Tibial artery (tissue), 4 donors: ENCODE data around the gene RPS24.
"Not testable (repeated sequence)": the region's sequence is repeated elsewhere in the genome, so short reads cannot be mapped to it uniquely, and the experiment has no call there.

ENCODE experiments used
- DNase-seq, 2 donors: peaks; one replicate each; pipeline ENCODE4 v3.0.0-alpha.2; 2019
- H3K27ac ChIP-seq, 2 donors: fragments of 200-600 bp; sonication (generic) in 1 of 2; 1 replicate in 1 of 2; 2 replicates in 1 of 2; pipeline ENCODE4 v1.5.1; 2018 to 2019; ENCODE audit warnings: mild to moderate bottlenecking in 1 of 2
- H3K27me3 ChIP-seq, 2 donors: fragments of 200-600 bp; sonication (generic) in 1 of 2; one replicate each; pipeline versions ENCODE4 v1.5.1 to v1.6.0; 2016 to 2019
- H3K36me3 ChIP-seq, 3 donors: fragments of 200-600 bp; sonication (generic) in 2 of 3; one replicate each; pipeline ENCODE4 v1.5.1; 2016 to 2019; ENCODE audit warnings: mild to moderate bottlenecking in 2 of 3
- H3K4me1 ChIP-seq, 4 donors: fragments of 200-600 bp; sonication (generic) in 2 of 4; 1 replicate in 3 of 4; 2 replicates in 1 of 4; pipeline ENCODE4 v1.5.1; 2016 to 2019
- H3K4me3 ChIP-seq, 2 donors: fragments of 200-600 bp; sonication (generic) in 1 of 2; 1 replicate in 1 of 2; 2 replicates in 1 of 2; pipeline ENCODE4 v1.5.1; 2018 to 2019; ENCODE audit warnings: mild to moderate bottlenecking in 2 of 2
- H3K9me3 ChIP-seq, 3 donors: fragments of 200-600 bp; sonication (generic) in 1 of 3; one replicate each; pipeline ENCODE4 v1.5.1; 2016 to 2019
- intact Hi-C: fragments of 100-400 bp; cut with DNase I; formaldehyde crosslinking; loops from one replicate; pipeline ENCODE4 v1.15.0; 2023; ENCODE audit warnings: low total_unique reads
- TF ChIP-seq, protein P1 (sequence below), 2 experiments: fragments of 200-600 bp in 1 of 2; fragments of 450-650 bp in 1 of 2; IDR thresholded peaks; one replicate each; pipeline ENCODE4 v1.5.1; 2017 to 2019; ENCODE audit warnings: antibody characterized with exemption in 2 of 2, mild to moderate bottlenecking in 1 of 2, moderate library complexity in 1 of 2

RPS24 gene

DNA sequence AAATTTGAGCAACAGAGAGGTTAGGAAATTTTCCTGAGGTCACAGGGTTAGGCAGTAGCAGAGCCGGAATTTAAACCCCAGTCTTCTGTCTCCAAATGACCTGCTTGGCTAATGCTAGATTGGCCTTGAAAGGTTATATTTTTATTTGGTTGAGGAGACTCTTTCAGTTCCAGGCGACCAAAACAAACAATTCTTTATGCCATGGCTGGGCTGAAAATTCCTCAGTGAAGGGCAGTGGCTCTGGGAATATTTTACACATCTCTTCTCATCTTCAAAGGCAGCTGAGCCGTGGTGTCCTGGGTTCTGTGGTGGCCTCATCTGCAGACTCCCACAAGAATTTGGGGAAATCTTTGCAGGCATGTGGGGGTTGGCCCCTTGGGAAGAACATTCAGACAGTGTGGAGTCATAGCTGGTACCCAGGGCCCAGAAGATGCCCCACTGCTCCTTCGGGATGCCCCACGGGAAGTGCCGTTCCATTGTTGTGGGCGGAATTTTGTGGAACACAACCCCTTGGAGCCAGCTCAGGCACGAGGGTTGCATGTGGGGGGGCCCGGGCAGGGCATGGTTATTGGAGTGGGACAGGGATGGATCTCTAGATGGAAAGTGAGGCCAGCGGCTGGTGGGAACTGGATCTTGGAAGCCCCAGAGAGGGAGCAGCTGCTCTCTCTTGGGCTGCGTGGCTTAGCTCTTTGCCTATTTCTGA is 33.2 kb downstream of the RPS24 start:
- H3K4me3 ChIP-seq = no peak overlapping the region
- TF ChIP-seq, protein P1, sequence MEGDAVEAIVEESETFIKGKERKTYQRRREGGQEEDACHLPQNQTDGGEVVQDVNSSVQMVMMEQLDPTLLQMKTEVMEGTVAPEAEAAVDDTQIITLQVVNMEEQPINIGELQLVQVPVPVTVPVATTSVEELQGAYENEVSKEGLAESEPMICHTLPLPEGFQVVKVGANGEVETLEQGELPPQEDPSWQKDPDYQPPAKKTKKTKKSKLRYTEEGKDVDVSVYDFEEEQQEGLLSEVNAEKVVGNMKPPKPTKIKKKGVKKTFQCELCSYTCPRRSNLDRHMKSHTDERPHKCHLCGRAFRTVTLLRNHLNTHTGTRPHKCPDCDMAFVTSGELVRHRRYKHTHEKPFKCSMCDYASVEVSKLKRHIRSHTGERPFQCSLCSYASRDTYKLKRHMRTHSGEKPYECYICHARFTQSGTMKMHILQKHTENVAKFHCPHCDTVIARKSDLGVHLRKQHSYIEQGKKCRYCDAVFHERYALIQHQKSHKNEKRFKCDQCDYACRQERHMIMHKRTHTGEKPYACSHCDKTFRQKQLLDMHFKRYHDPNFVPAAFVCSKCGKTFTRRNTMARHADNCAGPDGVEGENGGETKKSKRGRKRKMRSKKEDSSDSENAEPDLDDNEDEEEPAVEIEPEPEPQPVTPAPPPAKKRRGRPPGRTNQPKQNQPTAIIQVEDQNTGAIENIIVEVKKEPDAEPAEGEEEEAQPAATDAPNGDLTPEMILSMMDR (IDR thresholded peaks at IDR 0.05) = no peak
- H3K4me1 ChIP-seq = no peaks in the 10 kb centered on the region
- no peaks in the 10 kb centered on the region for H3K9me3 ChIP-seq
- H3K27me3 ChIP-seq = no peaks in the 10 kb centered on the region
- intact Hi-C loops = no loop called here
- H3K36me3 ChIP-seq = no peaks in the 10 kb centered on the region
- DNase-seq = no peak
- H3K27ac ChIP-seq = no peak overlapping the region

DNA sequence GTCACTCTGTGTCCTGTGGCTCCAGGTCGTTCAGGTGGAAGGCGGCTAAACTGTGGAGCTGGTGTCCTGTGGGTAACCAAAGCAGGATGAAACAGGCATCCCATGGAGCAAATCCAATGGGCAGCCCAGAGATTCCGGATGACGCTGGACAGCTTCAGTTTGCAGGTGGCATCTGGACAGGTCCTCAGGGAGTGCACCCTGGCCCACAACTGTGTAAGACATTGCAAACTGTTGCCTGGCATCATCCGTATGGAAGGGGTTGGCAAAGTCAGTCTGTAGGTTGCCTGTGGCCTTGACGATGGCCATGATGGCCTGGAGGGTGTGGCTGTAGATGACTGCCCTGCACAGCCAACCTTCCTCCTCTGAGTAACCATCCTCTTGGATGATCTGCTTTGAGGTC is 35.5 kb downstream of the RPS24 start:
- TF ChIP-seq, protein P1 (IDR thresholded peaks at IDR 0.05) = no peak
- H3K36me3 ChIP-seq = no peaks in the 10 kb centered on the region
- intact Hi-C loops = no loop called here
- no peaks in the 10 kb centered on the region for H3K27me3 ChIP-seq
- H3K4me1 ChIP-seq = no peaks in the 10 kb centered on the region
- no peak overlapping the region for H3K4me3 ChIP-seq
- no peaks in the 10 kb centered on the region for H3K9me3 ChIP-seq
- no peak for DNase-seq
- H3K27ac ChIP-seq = no peak overlapping the region

DNA sequence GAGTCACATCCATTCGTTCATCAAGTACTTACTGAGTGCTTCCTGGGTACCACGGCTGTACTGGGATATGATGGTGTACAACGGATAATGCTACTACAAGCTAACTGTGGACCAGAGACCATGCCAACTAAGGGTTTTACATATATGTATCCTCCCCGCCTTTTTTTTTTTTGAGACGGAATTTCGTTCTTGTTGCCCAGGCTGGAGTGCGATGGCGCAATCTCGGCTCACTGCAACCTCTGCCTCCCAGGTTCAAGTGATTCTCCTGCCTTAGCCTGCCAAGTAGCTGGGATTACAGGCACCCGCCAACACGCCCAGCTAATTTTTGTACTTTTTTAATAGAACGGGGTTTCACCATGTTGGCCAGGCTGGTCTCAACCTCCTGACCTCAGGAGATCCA is 36.4 kb downstream of the RPS24 start:
- DNase-seq, intact Hi-C loops, H3K27me3 ChIP-seq, H3K4me3 ChIP-seq, H3K9me3 ChIP-seq, H3K4me1 ChIP-seq, H3K36me3 ChIP-seq, H3K27ac ChIP-seq: not testable (repeated sequence)

DNA sequence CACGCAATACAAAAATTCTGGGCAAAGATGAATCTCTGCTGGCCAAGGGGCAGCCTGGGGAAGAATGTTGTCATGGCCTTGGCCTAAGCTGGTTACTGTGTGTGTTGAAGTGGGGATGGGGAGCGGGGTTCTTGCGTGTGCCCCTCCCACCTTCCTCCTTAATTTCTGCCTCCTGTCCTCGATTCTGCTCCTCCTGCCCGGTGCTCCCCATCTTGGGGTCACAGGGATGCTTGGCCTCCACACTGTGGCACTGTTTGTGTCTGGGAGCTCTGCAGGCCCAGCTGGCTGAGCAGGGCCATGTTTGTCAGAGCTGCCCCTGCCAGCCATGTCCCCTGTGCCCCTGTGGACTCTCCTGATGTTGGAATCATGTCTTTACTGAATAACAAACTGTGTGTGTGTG is 37.1 kb downstream of the RPS24 start:
- Histone ChIP-seq H3K9me3 (no peaks in the 10 kb centered on the region), H3K4me3 (no peak overlapping the region), H3K36me3 (no peaks in the 10 kb centered on the region), H3K4me1 (no peaks in the 10 kb centered on the region), H3K27ac (no peak overlapping the region), H3K27me3 (no peaks in the 10 kb centered on the region)
- no peak for DNase-seq
- TF ChIP-seq, protein P1 (IDR thresholded peaks at IDR 0.05) = no peak
- intact Hi-C loops = no loop called here

DNA sequence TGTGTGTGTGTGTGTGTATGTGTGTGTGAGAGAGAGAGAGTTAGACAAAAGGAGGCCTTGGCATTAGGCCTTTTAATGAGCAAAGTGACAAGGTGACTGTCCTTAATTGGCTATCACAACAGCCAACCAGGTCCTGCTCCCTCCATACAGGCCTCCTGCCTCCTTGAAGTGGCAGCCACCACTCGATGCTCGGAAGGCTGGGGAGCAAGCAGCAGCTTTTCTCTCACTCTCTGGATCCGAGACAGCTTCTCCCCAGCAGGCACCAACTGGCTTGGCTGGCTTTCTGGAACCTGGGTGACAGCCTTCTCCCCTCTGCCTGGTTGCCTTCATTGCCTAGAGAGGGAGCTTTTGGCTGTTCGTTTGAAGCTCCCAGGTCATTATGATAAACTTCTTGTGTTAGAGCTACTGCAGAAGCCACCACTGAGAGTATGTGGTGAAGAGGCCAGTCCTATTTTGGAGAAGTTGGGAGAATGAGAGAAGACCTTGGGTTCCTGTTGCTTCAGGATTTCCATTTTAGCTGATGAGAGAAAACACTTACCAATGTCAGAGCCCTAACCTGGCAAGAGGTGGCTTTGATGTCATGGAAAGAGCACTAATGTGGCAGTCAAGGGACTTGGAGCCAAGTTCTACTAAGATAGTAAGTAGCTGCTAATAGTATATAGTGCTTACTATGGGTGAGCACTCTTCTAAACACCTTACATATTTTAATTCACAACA is 37.6 kb downstream of the RPS24 start:
- H3K9me3 ChIP-seq = no peaks in the 10 kb centered on the region
- no peaks in the 10 kb centered on the region for H3K27me3 ChIP-seq
- no peak overlapping the region for H3K4me3 ChIP-seq
- H3K27ac ChIP-seq = no peak overlapping the region
- no peaks in the 10 kb centered on the region for H3K4me1 ChIP-seq
- intact Hi-C loops = no loop called here
- no peaks in the 10 kb centered on the region for H3K36me3 ChIP-seq
- TF ChIP-seq, protein P1 (IDR thresholded peaks at IDR 0.05) = no peak
- no peak for DNase-seq

DNA sequence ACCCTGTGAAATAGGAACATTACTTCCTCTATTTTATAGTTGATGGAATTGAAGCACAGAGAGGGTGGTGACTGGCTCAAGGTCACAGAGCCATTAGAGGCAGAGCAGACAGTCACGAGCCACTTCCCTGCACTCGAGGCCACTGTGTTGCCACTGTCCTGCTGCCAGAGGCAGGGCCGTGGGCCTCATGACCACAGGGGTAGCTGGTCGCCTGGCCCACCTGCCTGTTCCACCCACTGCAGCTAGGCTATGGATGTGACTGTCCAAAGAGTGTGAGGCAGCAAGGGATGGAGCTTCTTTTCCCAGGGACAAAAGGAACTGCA is 38.2 kb downstream of the RPS24 start:
- DNase-seq = no peak
- no peaks in the 10 kb centered on the region for H3K4me1 ChIP-seq
- H3K27me3 ChIP-seq = no peaks in the 10 kb centered on the region
- H3K36me3 ChIP-seq = no peaks in the 10 kb centered on the region
- TF ChIP-seq, protein P1 (IDR thresholded peaks at IDR 0.05) = no peak
- no peak overlapping the region for H3K27ac ChIP-seq
- no peak overlapping the region for H3K4me3 ChIP-seq
- intact Hi-C loops = no loop called here
- H3K9me3 ChIP-seq = no peaks in the 10 kb centered on the region
